ENCODE measurements around the gene HS6ST2.
"Not testable (repeated sequence)": the region's sequence is repeated elsewhere in the genome, so short reads cannot be mapped to it uniquely, and the experiment has no call there.

The HS6ST2 gene

DNA sequence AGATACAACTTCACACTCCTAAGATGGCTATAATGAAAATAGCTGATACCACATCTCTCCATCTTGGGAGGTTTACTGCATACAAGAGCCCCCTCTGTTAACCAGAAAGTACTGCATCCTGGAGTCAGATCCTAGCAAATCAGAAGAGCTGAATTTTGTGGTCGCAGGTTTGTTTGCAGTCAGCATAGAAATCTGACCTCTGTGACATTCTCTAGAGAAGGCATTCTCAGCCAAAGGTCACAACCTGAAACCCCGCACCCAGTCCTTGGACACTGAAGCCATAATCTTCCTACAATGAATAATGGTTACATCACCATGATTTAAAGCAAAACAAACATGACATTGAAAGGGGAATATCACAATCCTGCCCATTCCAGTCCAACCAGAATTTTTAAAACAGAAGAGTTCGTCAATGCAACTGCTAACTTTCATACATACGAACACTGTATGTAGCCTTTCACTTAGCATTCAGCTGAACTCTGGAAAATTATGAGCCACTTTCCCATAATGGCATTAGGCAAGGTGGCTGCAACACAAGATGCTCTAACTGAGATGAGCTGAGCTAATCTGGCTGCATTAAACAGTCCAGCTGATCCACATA lies 17.6 kb downstream of the HS6ST2 start:
- no peak for DNase-seq (ENCODE audit: low read depth in 2 of 2)

GRCh38 chrX:132933170-132933569 lies 25.3 kb downstream of the HS6ST2 start:
- DNase-seq (ENCODE audit: low read depth in 2 of 2) = no peak

DNA sequence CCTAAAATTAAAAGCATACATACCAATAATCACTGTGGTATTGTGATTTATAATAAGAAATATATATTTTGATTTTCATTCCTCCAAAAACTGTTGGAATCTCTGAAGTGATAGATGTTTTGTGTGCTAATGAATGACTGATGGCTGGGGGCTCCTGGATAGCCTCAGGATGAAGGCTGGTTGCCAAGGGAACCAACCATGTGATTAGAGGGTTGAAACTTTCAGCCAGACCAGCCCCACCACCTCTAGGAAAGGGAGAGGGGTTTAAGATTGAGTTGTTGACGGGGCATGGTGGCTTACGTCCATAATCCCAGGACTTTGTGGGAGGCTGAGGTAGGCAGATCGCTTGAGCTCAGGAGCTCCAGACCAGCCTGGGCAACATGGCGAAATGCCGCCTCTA lies 34.0 kb downstream of the HS6ST2 start:
- no peak for DNase-seq (ENCODE audit: low read depth in 2 of 2)

DNA sequence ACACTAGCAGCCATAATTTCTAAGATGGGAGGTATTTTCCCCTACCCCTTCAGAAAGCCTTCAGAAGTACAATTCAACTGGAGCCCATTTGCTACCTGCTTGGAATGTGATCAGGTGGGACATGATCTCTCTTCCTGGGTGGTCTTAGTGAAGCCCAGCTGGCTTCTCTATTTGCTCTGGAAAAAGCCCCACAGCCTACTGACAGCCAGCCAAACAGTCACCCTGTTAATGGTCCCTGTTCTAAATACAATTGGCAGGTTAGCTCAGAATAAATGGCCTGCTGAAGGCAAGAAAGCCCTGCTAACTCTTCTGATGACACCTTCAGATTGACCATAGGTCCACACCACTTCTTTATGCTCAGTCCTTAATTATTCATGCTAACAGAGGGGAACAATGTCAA lies 39.9 kb downstream of the HS6ST2 start:
- DNase-seq (ENCODE audit: low read depth in 2 of 2) = no peak

DNA sequence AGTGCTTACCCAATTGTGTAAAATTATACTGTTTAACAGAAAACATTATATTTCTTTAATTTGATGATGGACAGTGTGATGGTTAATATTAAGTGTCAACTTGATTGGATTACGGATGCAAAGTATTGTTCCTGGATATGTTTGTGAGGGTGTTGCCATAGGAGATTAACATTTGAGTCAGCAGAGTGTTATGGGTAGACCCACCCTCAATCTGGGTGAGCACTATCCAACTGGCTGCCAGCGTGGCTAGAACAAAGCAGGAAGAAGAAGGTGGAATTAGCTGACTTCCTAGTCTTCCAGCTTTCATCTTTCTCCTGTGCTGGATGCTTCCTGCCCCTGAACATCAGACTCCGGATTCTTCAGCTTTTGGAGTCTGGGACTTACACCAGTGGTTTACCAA lies 42.1 kb downstream of the HS6ST2 start:
- DNase-seq (ENCODE audit: low read depth in 2 of 2) = no peak

DNA sequence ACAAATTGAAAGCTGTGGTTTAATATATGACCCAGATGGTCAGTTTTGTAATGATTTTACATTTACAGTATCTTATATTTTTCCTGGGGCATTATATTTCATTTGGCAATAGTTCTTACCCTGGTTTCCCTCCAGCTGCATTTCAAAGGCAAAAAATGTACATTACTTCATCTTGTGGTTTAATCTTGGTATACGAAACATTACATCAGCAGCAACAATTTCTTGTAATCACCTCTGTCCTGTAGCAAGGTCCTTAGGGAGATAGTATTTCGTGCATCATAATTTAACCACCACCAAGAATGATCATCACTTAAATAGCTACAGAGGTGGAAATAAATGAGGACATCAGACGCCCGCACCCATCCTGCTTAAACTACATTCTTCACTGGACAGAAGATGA lies 48.8 kb downstream of the HS6ST2 start:
- no peak for DNase-seq (ENCODE audit: low read depth in 2 of 2)

GRCh38 chrX:132908891-132909290 lies 49.5 kb downstream of the HS6ST2 start:
- DNase-seq (ENCODE audit: low read depth in 2 of 2) = no peak

- no peak for DNase-seq (ENCODE audit: low read depth in 2 of 2)
Measured at GRCh38 chrX:132900633-132901293, 57.7 kb downstream of the HS6ST2 start.

GRCh38 chrX:132887569-132887968 lies 70.9 kb downstream of the HS6ST2 start:
- DNase-seq (ENCODE audit: low read depth in 2 of 2) = no peak

DNA sequence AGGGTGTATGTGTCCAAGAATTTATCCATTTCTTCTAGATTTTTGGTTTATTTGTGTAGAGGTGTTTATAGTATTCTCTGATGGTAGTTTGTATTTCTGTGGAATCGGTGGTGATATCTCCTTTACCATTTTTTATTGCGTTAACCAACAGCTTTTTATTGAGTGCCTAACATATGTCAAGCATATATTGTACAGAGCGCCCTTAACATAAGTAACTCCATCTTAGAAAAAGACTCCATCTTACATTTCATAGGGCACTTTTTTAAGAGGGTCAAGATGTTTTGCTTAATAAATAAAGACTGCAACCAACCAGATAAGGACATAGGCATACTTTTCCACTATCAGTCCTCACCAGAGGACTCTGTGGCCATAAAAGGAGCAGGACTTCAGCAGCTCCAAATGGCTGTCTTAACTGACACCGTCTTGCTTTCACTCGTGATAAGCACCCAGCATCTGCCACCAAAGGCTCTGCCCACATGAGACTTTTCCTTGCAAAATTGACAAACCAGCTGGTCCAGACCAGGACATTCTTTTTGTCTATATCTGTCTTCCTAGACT lies 75.0 kb downstream of the HS6ST2 start:
- DNase-seq (ENCODE audit: low read depth in 2 of 2) = no peak

DNA sequence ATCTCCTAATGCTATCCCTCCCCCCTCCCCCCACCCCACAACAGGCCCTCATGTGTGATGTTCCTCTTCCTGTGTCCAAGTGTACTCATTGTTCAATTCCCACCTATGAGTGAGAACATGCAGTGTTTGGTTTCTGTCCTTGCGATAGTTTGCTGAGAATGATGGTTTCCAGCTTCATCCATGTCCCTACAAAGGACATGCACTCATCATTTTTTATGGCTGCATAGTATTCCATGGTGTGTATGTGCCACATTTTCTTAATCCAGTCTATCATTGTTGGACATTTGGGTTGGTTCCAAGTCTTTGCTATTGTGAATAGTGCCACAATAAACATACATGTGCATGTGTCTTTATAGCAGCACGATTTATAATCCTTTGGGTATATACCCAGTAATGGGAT lies 77.7 kb downstream of the HS6ST2 start:
- not testable (repeated sequence) for DNase-seq (ENCODE audit: low read depth in 2 of 2)

GRCh38 chrX:132877954-132878536 lies 80.4 kb downstream of the HS6ST2 start:
- DNase-seq (ENCODE audit: low read depth in 2 of 2) = no peak

DNA sequence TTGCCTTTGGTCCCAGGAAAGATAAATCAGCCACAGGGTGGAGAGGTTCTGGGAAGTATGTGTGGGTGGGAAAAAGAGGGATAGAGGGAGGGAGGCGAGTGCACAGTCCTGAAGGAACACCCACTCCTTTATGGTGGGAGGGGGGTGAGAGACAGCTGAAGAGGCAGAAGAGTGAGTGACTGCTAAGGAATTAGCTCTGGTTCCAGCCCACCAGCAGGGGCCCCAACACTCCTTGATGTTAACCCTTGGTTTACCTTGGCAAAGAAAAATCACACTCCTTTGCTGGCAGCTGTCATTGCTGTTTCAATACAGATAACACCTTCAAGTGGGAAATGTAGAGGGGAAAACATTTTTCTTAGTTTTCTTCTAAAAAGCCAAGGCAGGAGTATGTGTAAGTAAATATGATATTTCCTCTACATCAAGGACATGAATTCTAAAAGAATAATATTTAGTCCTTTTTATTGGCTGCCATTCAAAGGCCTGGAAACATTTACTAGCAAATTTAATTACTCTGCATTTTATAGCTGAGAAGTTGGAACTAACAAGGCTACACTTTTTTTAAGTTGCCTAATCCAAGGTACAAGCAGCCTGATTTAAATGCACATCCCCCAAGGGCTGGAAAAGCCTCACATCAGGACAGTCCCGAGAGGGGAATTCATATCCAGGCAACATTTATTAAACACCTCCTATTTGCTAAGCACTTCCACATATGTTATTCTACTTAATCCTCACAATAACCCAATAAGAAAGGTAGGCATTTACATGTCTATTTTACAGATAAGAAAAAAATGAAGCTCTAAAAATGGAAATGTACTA lies 81.7 kb downstream of the HS6ST2 start:
- no peak for DNase-seq (ENCODE audit: low read depth in 2 of 2)

GRCh38 chrX:132875650-132876522 lies 82.5 kb downstream of the HS6ST2 start:
- no peak for DNase-seq (ENCODE audit: low read depth in 2 of 2)

DNA sequence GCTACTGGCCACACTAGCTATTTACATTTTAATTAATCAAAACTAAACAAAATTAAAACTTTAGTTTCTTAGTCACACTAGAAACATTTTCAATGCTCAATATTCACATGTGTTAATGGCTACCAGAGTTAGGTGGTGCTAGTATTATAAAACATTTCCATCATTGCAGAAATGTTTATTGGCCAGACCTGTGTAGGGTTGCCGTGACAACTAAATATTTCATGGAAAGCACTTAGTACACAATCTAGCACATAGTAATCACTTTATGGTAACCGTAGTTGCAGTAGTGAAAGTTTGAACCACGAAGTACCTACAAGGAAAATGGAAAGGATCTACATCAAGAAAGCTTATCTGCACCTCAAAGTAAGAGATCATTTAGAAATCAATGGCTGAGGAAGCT lies 95.9 kb downstream of the HS6ST2 start:
- DNase-seq (ENCODE audit: low read depth in 2 of 2) = no peak

- DNase-seq (ENCODE audit: low read depth in 2 of 2) = no peak
Measured at GRCh38 chrX:132861076-132861475, 97.4 kb downstream of the HS6ST2 start.

GRCh38 chrX:132860200-132860599 lies 98.2 kb downstream of the HS6ST2 start:
- DNase-seq (ENCODE audit: low read depth in 2 of 2) = no peak

DNA sequence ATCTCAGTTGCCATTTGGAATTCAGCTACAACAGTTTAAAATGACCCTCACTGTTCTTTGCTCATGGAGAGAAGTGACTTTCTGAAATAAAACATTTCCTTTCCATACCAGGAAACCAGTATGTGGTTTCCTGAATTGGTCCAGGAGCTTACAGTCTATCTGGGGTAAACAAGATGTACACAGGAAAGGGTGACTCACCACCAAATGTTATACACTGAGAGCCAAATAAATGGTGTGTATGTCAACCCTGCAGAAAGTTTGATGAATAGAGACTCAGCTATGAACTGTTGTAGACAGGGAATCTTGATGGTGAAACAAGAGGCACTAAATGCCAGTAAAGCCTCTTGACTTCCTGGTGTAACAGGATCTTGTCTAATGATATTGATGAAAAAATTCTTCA lies 100.4 kb downstream of the HS6ST2 start:
- no peak for DNase-seq (ENCODE audit: low read depth in 2 of 2)

GRCh38 chrX:132855780-132856341 lies 102.6 kb downstream of the HS6ST2 start:
- no peak for DNase-seq (ENCODE audit: low read depth in 2 of 2)

DNA sequence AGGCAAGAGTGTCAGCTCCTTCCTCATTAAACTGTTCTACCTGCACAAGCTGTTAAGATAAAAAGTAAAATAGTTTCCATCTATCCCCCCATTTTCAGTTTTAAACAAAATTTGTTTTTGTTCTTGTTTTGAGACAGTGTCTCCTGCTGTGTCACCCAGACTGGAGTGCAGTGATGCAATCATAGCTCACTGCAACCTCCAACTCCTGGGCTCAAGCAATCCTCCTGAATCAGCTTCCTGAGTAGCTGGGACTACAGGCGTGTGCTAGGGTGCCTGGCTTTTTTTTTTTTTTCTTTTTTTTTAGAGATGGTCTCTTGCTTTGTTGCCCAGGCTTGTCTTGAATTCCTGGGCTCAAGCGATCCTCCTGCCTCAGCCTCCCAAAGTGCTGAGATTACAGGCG lies 105.4 kb downstream of the HS6ST2 start:
- DNase-seq (ENCODE audit: low read depth in 2 of 2) = no peak
